ENCODE data around the gene CDCA3.

DNA sequence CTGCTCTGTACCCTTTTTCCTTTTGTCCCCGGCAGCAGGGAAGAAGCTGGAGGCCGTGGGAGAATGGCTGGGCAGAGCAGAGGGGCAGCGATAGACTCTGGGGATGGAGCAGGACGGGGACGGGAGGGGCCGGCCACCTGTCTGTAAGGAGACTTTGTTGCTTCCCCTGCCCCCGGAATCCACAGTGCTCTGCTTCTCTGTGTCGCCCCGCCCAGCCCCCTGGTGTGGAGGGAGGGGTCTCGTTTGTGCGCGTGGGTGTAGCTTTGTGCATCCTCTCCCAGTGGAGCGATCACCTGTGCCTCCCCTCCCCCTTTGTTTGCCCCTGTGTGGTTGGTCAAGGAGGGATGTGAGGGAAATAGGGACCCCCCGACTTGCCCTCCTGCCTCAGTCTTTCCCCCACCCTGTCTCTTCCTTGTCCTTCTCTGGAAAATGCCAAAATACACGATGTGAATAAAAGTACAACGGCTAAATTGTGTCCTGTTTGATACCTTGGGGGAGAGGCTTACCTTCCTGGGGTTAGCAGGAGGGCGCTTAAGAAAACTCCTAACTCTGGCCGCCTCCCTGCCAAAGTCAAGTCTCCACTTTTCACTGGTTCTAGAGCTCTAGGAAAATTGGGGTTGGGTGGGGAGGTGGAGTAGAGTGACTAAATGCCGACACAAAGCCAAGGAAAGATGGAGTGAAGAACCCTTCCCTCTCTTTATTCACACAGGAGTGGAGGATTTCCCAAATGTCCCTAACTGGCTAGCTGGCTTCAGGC, 15.3 kb upstream of the CDCA3 start:
- TF ChIP-seq, protein P1, sequence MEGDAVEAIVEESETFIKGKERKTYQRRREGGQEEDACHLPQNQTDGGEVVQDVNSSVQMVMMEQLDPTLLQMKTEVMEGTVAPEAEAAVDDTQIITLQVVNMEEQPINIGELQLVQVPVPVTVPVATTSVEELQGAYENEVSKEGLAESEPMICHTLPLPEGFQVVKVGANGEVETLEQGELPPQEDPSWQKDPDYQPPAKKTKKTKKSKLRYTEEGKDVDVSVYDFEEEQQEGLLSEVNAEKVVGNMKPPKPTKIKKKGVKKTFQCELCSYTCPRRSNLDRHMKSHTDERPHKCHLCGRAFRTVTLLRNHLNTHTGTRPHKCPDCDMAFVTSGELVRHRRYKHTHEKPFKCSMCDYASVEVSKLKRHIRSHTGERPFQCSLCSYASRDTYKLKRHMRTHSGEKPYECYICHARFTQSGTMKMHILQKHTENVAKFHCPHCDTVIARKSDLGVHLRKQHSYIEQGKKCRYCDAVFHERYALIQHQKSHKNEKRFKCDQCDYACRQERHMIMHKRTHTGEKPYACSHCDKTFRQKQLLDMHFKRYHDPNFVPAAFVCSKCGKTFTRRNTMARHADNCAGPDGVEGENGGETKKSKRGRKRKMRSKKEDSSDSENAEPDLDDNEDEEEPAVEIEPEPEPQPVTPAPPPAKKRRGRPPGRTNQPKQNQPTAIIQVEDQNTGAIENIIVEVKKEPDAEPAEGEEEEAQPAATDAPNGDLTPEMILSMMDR (IDR thresholded peaks at IDR 0.05), result no peak
- TF ChIP-seq POLR2A (IDR thresholded peaks at IDR 0.05), result no peak
